SJSA1 (cell line): ENCODE data around the gene PCBP4. TPM values are rescaled to one million over a fixed set of nuclear protein-coding genes. Genes with fewer than 3 reads are reported as not detected.
A peak's percentile ranks its signal among the peaks of the same experiment; 100 is the strongest.

ENCODE experiments used
- DNase-seq, 2 experiments: peaks; one replicate each; pipeline ENCODE4 v3.0.0-alpha.2; 2015 to 2020; ENCODE audit warnings: low spot score in 2 of 2, low read depth in 1 of 2
- H3K27ac ChIP-seq: fragments of 250-450 bp; sonication (Bioruptor Pico); 2 replicates; pipeline ENCODE4 v1.5.1; 2020; ENCODE audit warnings: mild to moderate bottlenecking, moderate library complexity
- H3K27me3 ChIP-seq: fragments of 250-450 bp; sonication (Bioruptor Pico); replicated peaks from 2 replicates; pipeline ENCODE4 v1.5.1; 2020; ENCODE audit warnings: mild to moderate bottlenecking, moderate library complexity
- H3K36me3 ChIP-seq: fragments of 250-450 bp; sonication (Bioruptor Pico); 2 replicates; pipeline ENCODE4 v1.5.1; 2020; ENCODE audit warnings: mild to moderate bottlenecking
- H3K4me1 ChIP-seq: fragments of 250-450 bp; sonication (Bioruptor Pico); replicated peaks from 2 replicates; pipeline ENCODE4 v1.6.1; 2021; ENCODE audit warnings: mild to moderate bottlenecking
- H3K4me3 ChIP-seq: fragments of 250-450 bp; sonication (Bioruptor Pico); 2 replicates; pipeline ENCODE4 v1.5.1; 2020; ENCODE audit warnings: mild to moderate bottlenecking
- H3K9me3 ChIP-seq: fragments of 250-450 bp; sonication (Bioruptor Pico); replicated peaks from 2 replicates; pipeline ENCODE4 v1.5.1; 2020; ENCODE audit warnings: mild to moderate bottlenecking
- total RNA-seq: library from RNA; depleted of rRNA; stranded (reverse); fragments of >200 nt; shearing (Covaris generic); gene quantifications from 2 replicates; pipeline ENCODE4 v1.2.3, GENCODE V29; 2014

PCBP4 gene
- total RNA-seq, 1 experiment from 2014 or later = 138 TPM

DNA sequence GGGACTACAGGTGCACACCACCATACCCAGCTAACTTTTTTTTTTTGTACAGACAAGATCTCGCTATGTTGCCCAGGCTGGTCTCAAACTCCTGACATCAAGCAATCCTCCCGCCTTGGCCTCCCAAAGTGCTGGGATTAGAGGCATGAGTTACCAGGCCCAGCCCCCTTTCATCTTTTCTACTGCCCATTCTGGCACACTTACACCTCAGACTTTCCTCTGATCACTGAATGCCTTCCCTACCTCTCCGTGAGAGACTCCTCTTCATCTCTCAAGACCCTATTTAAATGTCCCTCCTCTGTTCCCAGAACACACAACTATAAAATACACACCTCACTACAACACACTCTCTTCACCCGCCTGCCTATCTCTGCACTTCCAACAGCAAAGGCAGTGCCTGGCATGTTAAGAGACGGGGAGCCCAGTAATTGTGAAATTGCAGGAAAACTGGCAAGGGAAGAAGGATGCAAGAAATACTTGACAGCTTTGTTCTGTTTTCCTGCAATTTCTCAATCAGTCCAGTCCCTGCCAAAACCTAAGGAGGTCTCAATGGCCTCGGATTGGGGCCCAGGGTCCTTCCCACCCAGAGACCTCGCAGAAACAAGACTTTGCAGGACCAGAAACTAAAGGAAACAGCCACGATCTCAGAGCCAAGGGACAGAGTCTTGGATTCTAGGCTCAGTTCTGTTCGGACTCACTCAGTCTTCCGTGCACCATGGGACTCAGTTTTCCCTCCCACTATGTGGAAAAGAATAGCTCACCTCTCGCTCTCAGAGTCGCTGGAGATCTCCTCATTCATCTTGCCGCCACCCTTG is 26.4 kb downstream of the PCBP4 start:
- H3K27ac ChIP-seq = no peak overlapping the region

DNA sequence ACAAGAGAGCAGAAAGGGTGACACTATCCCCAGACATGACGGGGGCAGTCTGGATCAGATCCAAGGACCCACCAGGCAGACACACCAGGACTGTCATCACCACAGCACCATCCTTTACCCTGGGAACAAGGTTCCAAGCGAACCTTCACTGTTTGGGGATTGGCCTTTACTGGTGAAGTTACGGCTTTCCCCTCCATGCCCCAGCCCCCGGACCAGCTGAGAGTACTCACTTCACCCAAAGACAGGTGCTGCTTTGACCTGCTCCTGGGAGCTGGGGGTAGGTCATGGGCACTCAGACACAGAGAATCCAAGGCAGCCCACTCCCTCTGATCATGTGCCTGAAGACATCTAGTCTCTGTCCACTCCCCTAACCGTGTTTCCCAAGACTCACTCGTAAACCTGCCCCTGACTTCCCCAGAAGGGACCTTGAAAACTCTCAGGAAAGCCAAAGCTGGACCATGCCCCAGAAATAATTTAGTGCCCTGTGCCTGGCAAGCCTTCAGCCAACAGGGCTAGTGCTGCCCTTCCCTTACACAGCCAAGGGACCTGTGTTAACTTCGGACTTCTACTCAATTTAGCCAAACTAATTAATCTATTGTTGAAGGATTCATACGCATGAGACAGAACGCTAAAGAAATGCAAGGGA is 28.4 kb downstream of the PCBP4 start:
- Histone ChIP-seq H3K36me3 (peaks cover 47% of the 10 kb centered on the region), H3K9me3 (no peaks in the 10 kb centered on the region), H3K4me1 (peaks cover 21% of the 10 kb centered on the region), H3K4me3 (no peak overlapping the region), H3K27me3 (no peaks in the 10 kb centered on the region), H3K27ac (no peak overlapping the region)
- no peak for DNase-seq

More for the DNA sequence above, 26.4 kb downstream of the PCBP4 start:
- Histone ChIP-seq H3K9me3 (no peaks in the 10 kb centered on the region), H3K4me3 (peak overlapping the region; percentile 58), H3K27me3 (no peaks in the 10 kb centered on the region), H3K4me1 (peaks cover 21% of the 10 kb centered on the region), H3K36me3 (peaks cover 28% of the 10 kb centered on the region)
- DNase-seq = no peak

DNA sequence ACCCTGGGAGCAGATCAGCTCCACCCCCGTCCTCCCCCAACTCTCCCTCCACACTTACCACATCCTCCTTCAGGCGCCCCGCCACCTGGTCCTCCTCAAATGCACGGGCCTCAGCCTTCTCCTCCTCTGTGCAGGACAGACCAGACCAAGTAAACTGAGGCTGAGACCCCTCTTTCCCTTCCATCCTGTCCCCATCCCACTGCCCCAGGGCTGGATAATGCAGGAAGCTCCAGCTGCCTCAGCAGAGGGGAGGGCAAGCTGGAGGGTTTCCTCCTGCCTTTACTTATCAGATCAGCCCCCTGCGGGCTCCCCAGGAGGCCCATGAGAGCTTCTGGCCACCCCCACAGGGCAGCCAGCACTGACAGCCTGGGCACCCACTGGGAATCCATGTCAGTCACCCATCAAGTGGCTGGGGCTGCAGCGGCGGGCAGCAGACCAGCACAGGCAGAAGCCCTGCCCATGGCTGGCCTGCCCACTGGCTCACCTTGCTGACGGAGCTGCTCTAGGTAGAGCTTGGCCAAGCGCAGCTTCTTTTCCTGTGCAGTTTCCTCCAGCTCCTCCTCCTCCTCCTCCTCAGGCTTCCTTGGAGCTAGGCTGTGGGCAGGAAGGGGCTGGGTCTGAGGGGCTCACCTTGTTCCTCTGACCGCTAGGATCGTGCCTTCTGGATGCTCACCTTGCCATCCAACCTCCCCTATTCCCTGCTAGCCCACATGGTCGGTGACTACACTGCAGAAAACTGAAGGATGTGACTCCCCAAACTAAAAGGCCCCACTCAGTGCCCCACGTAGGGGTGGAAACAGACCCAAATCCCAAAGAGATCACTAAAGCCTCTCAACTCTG is 29.4 kb downstream of the PCBP4 start:
- H3K36me3 ChIP-seq = peaks cover 53% of the 10 kb centered on the region
- no peak overlapping the region for H3K27ac ChIP-seq
- H3K4me1 ChIP-seq = peaks cover 14% of the 10 kb centered on the region
- no peak overlapping the region for H3K4me3 ChIP-seq
- peak in 1 of 2 experiments; percentile 35 for DNase-seq
- no peaks in the 10 kb centered on the region for H3K27me3 ChIP-seq
- H3K9me3 ChIP-seq = no peaks in the 10 kb centered on the region

DNA sequence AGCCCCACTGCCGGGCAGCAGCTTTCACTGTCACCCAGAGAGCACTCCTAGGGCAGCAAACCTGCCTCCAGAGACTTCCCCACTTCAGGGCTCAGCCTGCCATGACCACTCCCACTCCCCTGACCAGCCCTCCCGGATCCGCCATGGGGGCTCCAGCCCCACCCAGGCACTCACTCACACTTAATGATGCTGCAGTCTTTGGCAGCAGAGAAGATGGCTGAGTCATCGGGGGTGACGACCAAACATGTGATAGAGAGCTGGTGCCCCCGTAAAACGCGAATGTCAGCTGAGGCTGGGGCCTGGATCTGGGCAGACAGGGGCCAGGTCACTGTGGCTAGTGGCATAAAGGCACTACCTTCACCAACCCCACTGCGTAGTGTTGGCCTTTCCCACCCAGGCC is 30.2 kb downstream of the PCBP4 start:
- Histone ChIP-seq H3K36me3 (peaks cover 54% of the 10 kb centered on the region), H3K27ac (no peak overlapping the region), H3K4me3 (no peak overlapping the region), H3K27me3 (no peaks in the 10 kb centered on the region), H3K9me3 (no peaks in the 10 kb centered on the region), H3K4me1 (0 out of 2 replicates have a peak, but pooled peaks cover 6% of the 10 kb centered on the region)
- peak in 1 of 2 experiments; percentile 43 for DNase-seq

DNA sequence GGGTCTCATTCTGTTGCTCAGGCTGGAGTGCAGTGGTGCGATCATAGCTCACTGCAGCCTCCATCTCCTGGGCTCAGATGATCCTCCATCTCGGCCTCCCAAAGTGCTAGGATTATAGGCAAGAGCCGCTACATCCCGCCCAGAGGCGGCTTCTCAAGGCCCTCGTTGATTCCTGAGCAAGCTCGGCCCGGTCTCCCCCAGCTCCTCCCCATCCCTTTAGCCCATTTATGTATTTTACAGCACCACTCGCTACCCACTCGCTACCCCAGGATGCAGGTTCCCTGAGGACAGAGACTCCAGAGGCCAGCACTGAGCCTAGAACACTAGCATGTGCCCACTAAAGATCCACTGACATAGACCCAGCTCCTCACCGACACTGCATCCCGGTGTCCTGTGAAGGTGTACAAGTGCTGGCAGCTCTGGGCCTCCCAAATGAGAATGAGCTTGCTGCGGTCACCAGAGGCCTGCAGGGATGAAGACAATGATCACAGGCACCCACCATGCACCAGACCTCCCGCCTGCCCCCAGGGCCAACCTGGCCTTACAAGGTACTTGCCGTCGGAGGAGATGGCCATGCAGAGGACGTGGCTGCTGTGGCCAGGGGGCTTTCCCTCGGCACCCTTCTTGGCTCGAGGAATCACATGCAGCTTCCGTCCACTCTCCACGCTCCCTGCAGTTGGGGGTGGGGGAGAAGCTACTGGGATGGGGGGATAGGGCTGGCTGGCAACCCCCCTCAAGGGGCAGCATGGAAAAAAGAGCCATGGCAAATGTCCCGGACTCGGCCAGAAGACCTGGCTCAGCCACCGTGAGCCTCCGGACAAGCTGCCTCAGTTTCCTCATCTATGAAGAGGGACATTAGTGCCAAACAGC is 31.1 kb downstream of the PCBP4 start:
- DNase-seq = peak in 1 of 2 experiments; percentile 30
- Histone ChIP-seq H3K27me3 (no peaks in the 10 kb centered on the region), H3K4me3 (no peak overlapping the region), H3K4me1 (0 out of 2 replicates have a peak, but pooled peaks cover 6% of the 10 kb centered on the region), H3K36me3 (peaks cover 54% of the 10 kb centered on the region), H3K9me3 (no peaks in the 10 kb centered on the region), H3K27ac (no peak overlapping the region)

DNA sequence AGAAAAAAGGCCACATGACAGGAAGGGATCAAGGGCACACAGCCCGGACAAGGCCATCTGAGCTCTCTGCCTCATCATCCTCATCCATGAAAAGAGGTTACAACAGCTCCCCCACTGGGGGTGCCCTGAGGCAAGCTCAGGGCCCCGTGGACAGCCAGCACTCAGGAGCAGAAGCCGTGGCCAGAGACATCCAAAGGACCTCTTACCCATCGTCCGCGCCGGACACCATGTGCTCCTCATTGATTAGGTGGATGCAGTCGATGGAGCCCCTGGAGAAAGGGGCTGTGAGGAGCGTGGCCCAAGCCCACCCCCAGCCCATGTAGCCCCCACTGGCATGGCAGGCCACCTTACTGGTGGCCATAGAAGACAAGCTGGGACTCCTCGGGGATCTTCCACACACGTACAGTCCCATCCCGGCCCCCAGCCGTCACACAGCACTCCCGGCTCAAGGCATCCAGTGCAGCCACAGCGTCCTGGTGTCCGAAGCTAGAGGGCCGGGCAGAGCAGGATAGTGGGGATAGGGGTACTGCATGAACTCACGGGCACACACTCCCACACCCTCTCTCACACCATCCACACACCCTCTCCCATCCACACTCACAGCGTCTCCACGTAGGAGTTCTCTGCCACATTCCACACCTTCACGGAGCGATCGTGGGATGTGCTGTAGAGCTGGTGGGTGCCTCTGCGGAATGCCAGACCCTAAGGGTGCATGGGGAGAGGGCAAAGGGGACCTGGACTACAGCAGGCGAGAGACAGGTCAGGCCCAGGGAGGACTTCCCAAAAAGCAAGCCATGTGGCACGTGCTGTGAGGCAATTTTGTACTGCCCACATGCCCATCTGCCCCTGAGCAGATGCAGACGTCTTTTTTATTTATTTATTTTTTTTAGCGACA is 32.0 kb downstream of the PCBP4 start:
- H3K9me3 ChIP-seq = no peaks in the 10 kb centered on the region
- H3K27ac ChIP-seq = no peak overlapping the region
- no peak overlapping the region for H3K4me3 ChIP-seq
- no peaks in the 10 kb centered on the region for H3K4me1 ChIP-seq
- DNase-seq = peak in 1 of 2 experiments; percentile 31
- no peaks in the 10 kb centered on the region for H3K27me3 ChIP-seq
- H3K36me3 ChIP-seq = peaks cover 54% of the 10 kb centered on the region

DNA sequence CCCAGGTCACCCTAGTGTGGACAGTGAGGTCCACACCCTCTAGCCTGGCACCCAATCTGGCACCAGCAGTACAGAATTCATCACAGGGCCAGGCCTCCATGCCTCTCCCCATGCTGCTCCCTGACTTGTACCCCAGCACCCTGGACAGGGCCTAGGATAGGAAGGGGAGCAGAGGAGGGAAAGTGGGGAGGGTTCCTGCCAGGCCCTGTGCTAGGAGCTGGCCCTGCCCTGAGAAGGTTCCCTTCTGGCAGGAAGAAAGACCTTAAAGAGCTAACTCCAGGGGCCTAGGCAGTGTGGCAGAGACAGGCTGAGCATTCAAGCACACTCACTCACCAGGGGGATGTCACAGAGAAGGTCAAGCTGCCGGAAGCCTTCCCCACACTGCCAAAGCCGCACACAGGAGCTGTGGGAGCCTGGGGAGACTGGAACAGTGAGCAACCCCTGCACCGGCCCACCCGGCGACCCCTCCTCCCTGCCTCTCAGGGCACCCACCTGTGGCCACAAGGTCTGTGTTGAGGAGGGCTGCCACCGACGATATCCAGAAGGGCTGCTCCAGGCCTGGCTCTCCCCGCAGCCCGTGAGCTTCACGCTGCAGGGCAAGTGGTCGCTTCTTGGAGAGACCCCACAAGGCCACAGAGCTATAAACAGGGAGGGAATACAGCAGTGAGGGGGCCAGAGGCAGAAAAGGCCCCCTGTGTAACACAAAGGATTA is 33.0 kb downstream of the PCBP4 start:
- no peak overlapping the region for H3K27ac ChIP-seq
- no peaks in the 10 kb centered on the region for H3K4me1 ChIP-seq
- DNase-seq = no peak
- H3K36me3 ChIP-seq = peaks cover 54% of the 10 kb centered on the region
- no peaks in the 10 kb centered on the region for H3K27me3 ChIP-seq
- no peak overlapping the region for H3K4me3 ChIP-seq
- no peaks in the 10 kb centered on the region for H3K9me3 ChIP-seq

DNA sequence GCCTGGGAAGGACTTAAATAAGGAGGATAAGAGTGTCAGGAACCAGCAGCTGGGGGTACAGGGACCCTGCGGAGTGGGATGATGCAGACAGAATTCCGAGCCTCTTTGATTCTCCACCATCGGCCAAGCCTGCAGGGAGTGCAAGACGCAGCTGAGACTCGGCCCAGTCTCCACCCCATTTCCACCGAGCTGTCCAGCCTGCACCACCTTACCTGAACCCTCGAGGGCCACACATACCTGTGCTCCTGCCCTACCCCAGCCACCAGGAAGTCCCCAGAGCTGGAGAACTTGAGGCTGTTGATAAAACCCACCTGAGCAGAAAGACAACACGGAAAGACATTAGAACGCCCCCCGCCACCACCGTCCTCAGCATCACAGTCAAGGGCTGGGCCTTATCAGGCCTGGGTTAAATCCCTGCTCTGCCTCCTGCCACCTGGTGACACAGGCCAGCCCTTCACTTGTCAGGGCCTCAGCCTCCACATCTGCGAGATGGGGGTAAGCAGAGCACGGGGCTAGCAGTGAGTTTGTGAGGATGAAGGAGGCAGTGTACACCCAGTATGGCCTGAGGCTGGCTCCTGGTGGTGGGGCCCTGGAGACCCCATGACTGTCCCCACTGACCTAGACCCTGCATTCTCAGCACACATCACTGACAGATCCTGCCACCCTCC is 33.6 kb downstream of the PCBP4 start:
- H3K27ac ChIP-seq = no peak overlapping the region
- H3K9me3 ChIP-seq = no peaks in the 10 kb centered on the region
- H3K36me3 ChIP-seq = peaks cover 48% of the 10 kb centered on the region
- H3K4me1 ChIP-seq = no peaks in the 10 kb centered on the region
- H3K4me3 ChIP-seq = no peak overlapping the region
- DNase-seq = no peak
- no peaks in the 10 kb centered on the region for H3K27me3 ChIP-seq

DNA sequence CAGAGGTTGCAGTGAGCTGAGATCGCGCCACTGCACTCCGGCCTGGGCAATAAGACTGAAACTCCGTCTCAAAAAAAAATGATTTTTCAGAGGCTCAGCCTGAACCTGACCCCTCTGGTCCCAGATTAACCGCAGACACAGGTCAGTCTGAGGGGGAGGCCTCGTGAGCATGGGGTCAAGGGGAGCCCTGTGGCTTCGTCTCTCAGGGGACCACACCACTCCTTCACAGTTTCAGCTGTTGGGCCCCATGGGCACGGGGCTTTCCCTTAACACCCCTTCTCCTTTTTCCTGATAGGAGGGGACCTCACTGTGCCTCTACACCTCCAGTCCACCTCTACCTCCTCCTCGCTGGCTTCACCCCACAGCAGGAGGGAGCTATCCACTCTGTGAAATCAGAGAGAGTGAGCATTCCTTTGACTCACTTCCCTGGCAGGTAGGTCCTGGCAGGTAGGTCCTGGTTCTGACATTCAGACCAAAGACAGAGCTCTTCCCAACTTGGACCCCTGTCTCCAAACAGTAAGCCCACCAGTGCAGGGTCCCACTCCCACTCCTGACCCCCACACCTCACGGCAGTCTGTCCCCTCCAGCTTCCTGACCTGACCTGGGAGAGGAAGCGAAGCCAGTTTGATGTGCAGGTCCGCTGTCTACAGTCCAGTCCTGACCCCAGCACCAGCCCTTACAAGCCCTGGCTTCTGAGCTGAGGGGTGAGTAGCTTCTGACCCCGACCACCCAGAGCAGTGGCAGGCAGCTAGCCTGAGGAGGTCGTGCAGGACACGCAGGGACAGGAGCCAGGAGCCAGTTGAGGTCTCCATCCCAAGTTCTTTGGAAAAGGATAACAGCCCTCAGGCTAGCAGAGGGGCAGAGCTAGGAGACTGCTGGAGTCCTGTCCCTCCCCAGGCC is 34.5 kb downstream of the PCBP4 start:
- no peaks in the 10 kb centered on the region for H3K4me1 ChIP-seq
- H3K4me3 ChIP-seq = no peak overlapping the region
- no peaks in the 10 kb centered on the region for H3K27me3 ChIP-seq
- no peak for DNase-seq
- H3K27ac ChIP-seq = no peak overlapping the region
- peaks cover 45% of the 10 kb centered on the region for H3K36me3 ChIP-seq
- no peaks in the 10 kb centered on the region for H3K9me3 ChIP-seq

DNA sequence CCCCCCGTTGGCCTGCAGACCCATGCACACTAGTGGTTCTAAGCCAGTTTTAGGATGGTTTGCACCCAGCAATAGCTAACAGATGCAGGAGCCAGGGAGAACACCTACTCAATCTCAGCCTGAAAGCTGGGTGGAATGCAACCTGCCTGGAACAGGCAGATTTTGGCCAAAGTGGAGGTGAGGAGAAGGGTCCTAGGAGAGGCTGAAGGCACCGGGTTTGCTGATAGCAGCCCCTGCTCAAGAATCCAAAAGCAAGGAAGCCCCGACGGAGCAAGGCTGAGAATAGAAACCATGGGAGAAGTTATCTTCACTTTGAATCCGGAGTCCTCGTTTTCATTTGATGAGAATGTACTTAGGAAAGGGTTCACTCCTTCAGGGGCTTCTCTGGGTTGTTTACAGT is 35.5 kb downstream of the PCBP4 start:
- H3K4me1 ChIP-seq = no peaks in the 10 kb centered on the region
- H3K27ac ChIP-seq = no peak overlapping the region
- no peaks in the 10 kb centered on the region for H3K27me3 ChIP-seq
- peaks cover 35% of the 10 kb centered on the region for H3K36me3 ChIP-seq
- DNase-seq = no peak
- no peaks in the 10 kb centered on the region for H3K9me3 ChIP-seq
- H3K4me3 ChIP-seq = no peak overlapping the region

DNA sequence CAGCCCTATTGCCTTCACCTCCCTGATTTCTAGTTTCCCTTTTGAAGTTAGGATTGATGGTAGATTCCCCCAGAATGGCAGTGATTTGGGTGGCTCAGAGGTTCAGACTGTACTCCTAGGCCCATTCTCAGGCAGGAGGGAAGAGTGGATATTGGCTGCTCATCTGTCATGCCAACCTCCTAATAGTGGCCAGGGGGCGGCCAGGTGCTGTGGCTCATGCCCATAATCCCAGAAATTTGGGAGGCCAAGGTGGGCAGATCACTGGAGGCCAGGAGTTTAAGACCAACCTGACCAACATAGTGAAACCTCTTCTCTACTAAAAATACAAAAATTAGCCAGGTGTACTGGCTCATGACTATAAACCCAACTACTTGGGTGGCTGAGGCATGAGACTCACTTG is 36.8 kb downstream of the PCBP4 start:
- peaks cover 22% of the 10 kb centered on the region for H3K36me3 ChIP-seq
- no peaks in the 10 kb centered on the region for H3K4me1 ChIP-seq
- no peak overlapping the region for H3K27ac ChIP-seq
- no peaks in the 10 kb centered on the region; the same call in 1 of the 2 replicates for H3K27me3 ChIP-seq
- DNase-seq = no peak
- H3K9me3 ChIP-seq = no peaks in the 10 kb centered on the region
- no peak overlapping the region for H3K4me3 ChIP-seq
